Measurements from ENCODE around the gene PRKAR1B. TPM values are rescaled to one million over a fixed set of nuclear protein-coding genes. Genes with fewer than 3 reads are reported as not detected.

PRKAR1B gene
- total RNA-seq, 2 experiments from 2014 or later, result 22.5 to 41.6 TPM

DNA sequence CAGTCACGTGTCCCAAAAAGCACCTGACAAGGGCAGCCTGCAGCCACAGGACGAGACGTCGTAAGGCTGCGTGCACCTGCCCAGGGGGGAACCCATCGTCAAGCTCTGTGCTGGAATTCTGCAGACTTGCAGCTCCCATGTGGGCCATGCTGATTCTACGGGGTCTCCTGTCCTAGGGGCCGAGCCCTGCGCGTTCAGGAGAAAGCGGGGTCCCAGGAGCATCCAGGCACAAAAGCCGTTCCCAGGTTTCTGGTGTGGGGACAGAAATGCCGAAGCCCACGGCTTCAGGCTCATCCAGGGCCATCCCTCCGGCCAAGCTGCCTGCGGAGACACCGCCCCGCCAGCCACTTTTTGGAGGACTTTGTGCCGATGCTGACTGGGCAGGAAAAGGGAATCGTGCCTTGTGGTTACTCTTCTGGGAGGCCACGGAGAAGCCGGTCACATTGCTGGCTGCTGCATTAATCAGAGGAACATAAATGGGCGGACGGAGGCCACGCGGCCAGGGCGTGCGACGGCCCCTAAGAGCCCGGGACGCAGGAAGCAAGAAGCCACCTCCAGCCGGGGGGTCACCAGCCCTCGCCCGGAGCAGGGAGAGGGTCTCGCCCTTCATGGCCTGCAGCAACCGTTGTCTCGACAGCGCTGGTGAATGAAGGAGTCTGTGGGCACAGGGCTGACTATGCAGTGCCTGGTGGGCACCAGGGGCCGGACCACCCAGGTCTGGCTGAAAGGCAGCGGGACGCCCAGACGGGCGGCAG lies 144.8 kb downstream of the PRKAR1B start:
- ChIA-PET POLR2A (interaction anchor here (1.0 kb wide), 1 partner anchor 300 kb away, joined by 3 read pairs; no protein-coding TSS in a partner anchor), CTCF (ENCODE audit: unreplicated experiment) (no interaction called here)
- Histone ChIP-seq H2AFZ (ENCODE audit: low read length) (no peak overlapping the region), H3K79me2 (ENCODE audit: insufficient read depth, low read depth, low read length) (no peaks in the 10 kb centered on the region), H3K4me3 (ENCODE audit: low read depth, low read length, poor library complexity, severe bottlenecking) (no peak overlapping the region), H3K9me2 (ENCODE audit: insufficient read depth, low read length) (no peaks in the 10 kb centered on the region), H3K27ac (ENCODE audit: low read depth, low read length, poor library complexity, severe bottlenecking) (no peak overlapping the region), H4K20me1 (ENCODE audit: insufficient read depth, low read length) (no peaks in the 10 kb centered on the region), H3K4me2 (ENCODE audit: low read length) (no peak overlapping the region), H3K4me1 (ENCODE audit: insufficient read depth, low read length, poor library complexity, severe bottlenecking) (no peaks in the 10 kb centered on the region), H3K9me3 (ENCODE audit: low read length) (no peaks in the 10 kb centered on the region), H3K36me3 (ENCODE audit: insufficient read depth, low read length) (peaks cover 44% of the 10 kb centered on the region)
- intact Hi-C loops (cut with micrococcal nuclease; ENCODE audit: unreplicated experiment), result no loop called here
- no peak for DNase-seq (ENCODE audit: low spot score)
- no TSS peak for BruUV-seq (replicated peaks)
- TF ChIP-seq, protein P1, sequence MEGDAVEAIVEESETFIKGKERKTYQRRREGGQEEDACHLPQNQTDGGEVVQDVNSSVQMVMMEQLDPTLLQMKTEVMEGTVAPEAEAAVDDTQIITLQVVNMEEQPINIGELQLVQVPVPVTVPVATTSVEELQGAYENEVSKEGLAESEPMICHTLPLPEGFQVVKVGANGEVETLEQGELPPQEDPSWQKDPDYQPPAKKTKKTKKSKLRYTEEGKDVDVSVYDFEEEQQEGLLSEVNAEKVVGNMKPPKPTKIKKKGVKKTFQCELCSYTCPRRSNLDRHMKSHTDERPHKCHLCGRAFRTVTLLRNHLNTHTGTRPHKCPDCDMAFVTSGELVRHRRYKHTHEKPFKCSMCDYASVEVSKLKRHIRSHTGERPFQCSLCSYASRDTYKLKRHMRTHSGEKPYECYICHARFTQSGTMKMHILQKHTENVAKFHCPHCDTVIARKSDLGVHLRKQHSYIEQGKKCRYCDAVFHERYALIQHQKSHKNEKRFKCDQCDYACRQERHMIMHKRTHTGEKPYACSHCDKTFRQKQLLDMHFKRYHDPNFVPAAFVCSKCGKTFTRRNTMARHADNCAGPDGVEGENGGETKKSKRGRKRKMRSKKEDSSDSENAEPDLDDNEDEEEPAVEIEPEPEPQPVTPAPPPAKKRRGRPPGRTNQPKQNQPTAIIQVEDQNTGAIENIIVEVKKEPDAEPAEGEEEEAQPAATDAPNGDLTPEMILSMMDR (conservative IDR thresholded peaks at IDR 0.05; ENCODE audit: low read length), result no peak
- TF ChIP-seq EZH2phosphoT487 (IDR thresholded peaks at IDR 0.05; ENCODE audit: borderline replicate concordance, low read depth, low read length), result no peak

GRCh38 chr7:578386-578785 lies 148.7 kb downstream of the PRKAR1B start:
- Histone ChIP-seq H3K27ac (ENCODE audit: low read depth, low read length, poor library complexity, severe bottlenecking) (no peak overlapping the region), H3K36me3 (ENCODE audit: insufficient read depth, low read length) (peaks cover 9% of the 10 kb centered on the region), H3K79me2 (ENCODE audit: insufficient read depth, low read depth, low read length) (no peaks in the 10 kb centered on the region), H3K4me3 (ENCODE audit: low read depth, low read length, poor library complexity, severe bottlenecking) (no peak overlapping the region), H3K4me1 (ENCODE audit: insufficient read depth, low read length, poor library complexity, severe bottlenecking) (no peaks in the 10 kb centered on the region), H4K20me1 (ENCODE audit: insufficient read depth, low read length) (no peaks in the 10 kb centered on the region), H3K9me3 (ENCODE audit: low read length) (no peaks in the 10 kb centered on the region), H3K4me2 (ENCODE audit: low read length) (no peak overlapping the region), H2AFZ (ENCODE audit: low read length) (no peak overlapping the region), H3K9me2 (ENCODE audit: insufficient read depth, low read length) (no peaks in the 10 kb centered on the region)
- ChIA-PET CTCF (ENCODE audit: unreplicated experiment) (no interaction called here), POLR2A (no interaction called here)
- no TSS peak for BruUV-seq (replicated peaks)
- no peak for DNase-seq (ENCODE audit: low spot score)
- intact Hi-C loops (cut with micrococcal nuclease; ENCODE audit: unreplicated experiment), result no loop called here
- TF ChIP-seq, protein P1 (conservative IDR thresholded peaks at IDR 0.05; ENCODE audit: low read length), result no peak
- TF ChIP-seq EZH2phosphoT487 (IDR thresholded peaks at IDR 0.05; ENCODE audit: borderline replicate concordance, low read depth, low read length), result no peak

DNA sequence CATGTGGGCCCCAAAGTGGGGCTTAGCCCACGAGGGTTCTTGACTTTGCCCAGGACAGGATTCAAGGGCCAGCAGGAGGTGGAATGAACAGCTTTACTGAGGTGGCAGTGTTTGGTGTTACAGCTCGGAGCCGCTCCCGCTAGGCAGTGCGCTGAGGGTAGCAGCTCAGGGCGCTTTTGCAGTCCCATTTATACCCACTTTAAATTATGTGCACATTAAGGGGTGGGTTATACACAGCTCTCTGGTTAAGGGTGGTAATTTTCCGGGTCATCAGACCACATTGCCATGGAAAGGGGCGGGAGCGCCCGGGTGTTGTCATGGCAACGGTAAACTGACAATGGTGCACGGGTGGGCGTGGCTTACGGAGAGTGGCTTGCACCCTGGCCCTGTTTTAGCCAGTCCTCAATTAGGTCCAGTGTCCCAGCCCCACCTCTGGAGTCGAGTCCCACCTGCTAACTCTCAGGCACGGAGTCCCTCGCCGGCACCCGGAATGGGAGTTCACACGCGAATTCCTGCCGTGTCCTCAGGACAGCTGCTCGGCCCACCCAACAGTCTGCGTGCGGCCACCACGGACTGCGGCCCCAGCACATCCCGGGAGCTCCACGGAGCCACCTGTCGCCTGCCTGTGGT lies 149.2 kb downstream of the PRKAR1B start:
- POLR2A ChIA-PET, result no interaction called here

More for the DNA sequence above, 149.2 kb downstream of the PRKAR1B start:
- no peak for TF ChIP-seq EZH2phosphoT487 (IDR thresholded peaks at IDR 0.05; ENCODE audit: borderline replicate concordance, low read depth, low read length)
- TF ChIP-seq, protein P1 (conservative IDR thresholded peaks at IDR 0.05; ENCODE audit: low read length), result no peak
- peaks cover 9% of the 10 kb centered on the region for H3K36me3 ChIP-seq (ENCODE audit: insufficient read depth, low read length)
- no peaks in the 10 kb centered on the region for H3K9me2 ChIP-seq (ENCODE audit: insufficient read depth, low read length)
- no peak for DNase-seq (ENCODE audit: low spot score)
- H3K9me3 ChIP-seq (ENCODE audit: low read length), result no peaks in the 10 kb centered on the region
- no peak overlapping the region for H3K4me3 ChIP-seq (ENCODE audit: low read depth, low read length, poor library complexity, severe bottlenecking)
- no peak overlapping the region for H3K27ac ChIP-seq (ENCODE audit: low read depth, low read length, poor library complexity, severe bottlenecking)
- H3K4me2 ChIP-seq (ENCODE audit: low read length), result no peak overlapping the region
- CTCF ChIA-PET (ENCODE audit: unreplicated experiment), result no interaction called here
- H3K79me2 ChIP-seq (ENCODE audit: insufficient read depth, low read depth, low read length), result no peaks in the 10 kb centered on the region
- no peaks in the 10 kb centered on the region for H4K20me1 ChIP-seq (ENCODE audit: insufficient read depth, low read length)
- H2AFZ ChIP-seq (ENCODE audit: low read length), result no peak overlapping the region
- no TSS peak for BruUV-seq (replicated peaks)
- H3K4me1 ChIP-seq (ENCODE audit: insufficient read depth, low read length, poor library complexity, severe bottlenecking), result no peaks in the 10 kb centered on the region
- intact Hi-C loops (cut with micrococcal nuclease; ENCODE audit: unreplicated experiment), result no loop called here
